Prostate gland (tissue), 2 donors: ENCODE data around the gene SERPINB2. TPM values are rescaled to one million over a fixed set of nuclear protein-coding genes. Genes with fewer than 3 reads are reported as not detected.

ENCODE experiments used
- DNase-seq: peaks from one replicate; pipeline ENCODE4 v3.0.0-alpha.2; 2019; ENCODE audit warnings: low spot score
- H3K27ac ChIP-seq, 2 donors: fragments of 200-600 bp; sonication (generic); 2 replicates each; pipeline ENCODE4 v1.5.1; 2017 to 2019
- H3K27me3 ChIP-seq: fragments of 200-600 bp; sonication (generic); replicated peaks from 2 replicates; pipeline ENCODE4 v1.5.1; 2019; ENCODE audit not compliant: insufficient read depth
- H3K36me3 ChIP-seq, 2 donors: fragments of 200-600 bp; sonication (generic); 1 replicate in 1 of 2; 2 replicates in 1 of 2; pipeline versions ENCODE4 v1.5.1 to v1.8.1; 2017 to 2019
- H3K4me1 ChIP-seq: fragments of 200-600 bp; sonication (generic); replicated peaks from 2 replicates; pipeline ENCODE4 v1.5.1; 2019
- H3K4me3 ChIP-seq, 2 donors: fragments of 200-600 bp; sonication (generic); 2 replicates each; pipeline ENCODE4 v1.5.1; 2017 to 2019
- H3K9me3 ChIP-seq: fragments of 200-600 bp; sonication (generic); 2 replicates; pipeline ENCODE4 v1.5.1; 2017
- CTCF ChIP-seq, 4 experiments: fragments of 200-600 bp in 2 of 4; fragments of 450-650 bp in 2 of 4; sonication (generic) in 2 of 4; IDR thresholded peaks; 1 replicate in 3 of 4; 2 replicates in 1 of 4; pipeline ENCODE4 v1.5.1; 2016 to 2019; ENCODE audit warnings: antibody characterized with exemption in 4 of 4, mild to moderate bottlenecking in 2 of 4, moderate library complexity in 2 of 4
- POLR2A ChIP-seq: fragments of 450-650 bp; IDR thresholded peaks from one replicate; pipeline ENCODE4 v1.6.1; 2016; ENCODE audit warnings: antibody characterized with exemption, mild to moderate bottlenecking
- POLR2AphosphoS5 ChIP-seq: sonication (generic); formaldehyde crosslinking; IDR thresholded peaks from one replicate; pipeline ENCODE4 v1.6.1; 2017; ENCODE audit warnings: antibody characterized with exemption
- WGBS: methylation state at CpG from one replicate; pipeline ENCODE4 v1.1.5; 2018; 5-methylcytosine and 5-hydroxymethylcytosine counted together
- intact Hi-C: fragments of 100-400 bp; cut with DNase I; formaldehyde crosslinking; loops from one replicate; pipeline ENCODE4 v1.14.2; 2022
- total RNA-seq, 2 donors: library from RNA; depleted of rRNA; stranded (reverse); fragments of >200 nt; gene quantifications; one replicate each; pipeline ENCODE4 v1.1.0, GENCODE V29; 2016

SERPINB2 gene
- total RNA-seq, 2 donors from 2014 or later: 0.18 to 0.62 TPM

- no peak for DNase-seq
- 100% methylated on average over 1 of the region's 1 CpG for WGBS
- intact Hi-C loops: no loop called here
- TF ChIP-seq POLR2AphosphoS5: no peak
- Histone ChIP-seq H3K27ac (no peak overlapping the region), H3K4me3 (no peak overlapping the region), H3K27me3 (no peaks in the 10 kb centered on the region), H3K36me3 (no peaks in the 10 kb centered on the region), H3K4me1 (no peaks in the 10 kb centered on the region), H3K9me3 (no peaks in the 10 kb centered on the region)
Observed at GRCh38 chr18:63903851-63904570, 16.5 kb downstream of the SERPINB2 start.

GRCh38 chr18:63904694-63905093 lies 17.2 kb downstream of the SERPINB2 start:
- no peak overlapping the region for H3K27ac ChIP-seq
- no peak for DNase-seq
- no peak for TF ChIP-seq CTCF (IDR thresholded peaks at IDR 0.05)
- TF ChIP-seq POLR2AphosphoS5: no peak
- no peak for TF ChIP-seq POLR2A
- H3K27me3 ChIP-seq: no peaks in the 10 kb centered on the region
- H3K36me3 ChIP-seq: no peaks in the 10 kb centered on the region
- no peaks in the 10 kb centered on the region for H3K9me3 ChIP-seq
- H3K4me1 ChIP-seq: no peaks in the 10 kb centered on the region
- WGBS: 22% methylated on average over 1 of the region's 1 CpG
- no peak overlapping the region for H3K4me3 ChIP-seq
- intact Hi-C loops: no loop called here

- H3K27me3 ChIP-seq: no peaks in the 10 kb centered on the region
- H3K9me3 ChIP-seq: no peaks in the 10 kb centered on the region
- intact Hi-C loops: no loop called here
- H3K4me1 ChIP-seq: no peaks in the 10 kb centered on the region
- no peak overlapping the region for H3K4me3 ChIP-seq
- 94% methylated on average over 2 of the region's 2 CpGs for WGBS
- no peaks in the 10 kb centered on the region for H3K36me3 ChIP-seq
- no peak overlapping the region for H3K27ac ChIP-seq
- TF ChIP-seq CTCF (IDR thresholded peaks at IDR 0.05): no peak
- no peak for TF ChIP-seq POLR2AphosphoS5
- TF ChIP-seq POLR2A: no peak
- no peak for DNase-seq
Observed at GRCh38 chr18:63905361-63905760, 17.9 kb downstream of the SERPINB2 start.

- Histone ChIP-seq H3K4me3 (no peak overlapping the region), H3K4me1 (no peaks in the 10 kb centered on the region), H3K9me3 (no peaks in the 10 kb centered on the region), H3K27ac (no peak overlapping the region), H3K36me3 (no peaks in the 10 kb centered on the region), H3K27me3 (no peaks in the 10 kb centered on the region)
- intact Hi-C loops: no loop called here
- TF ChIP-seq CTCF (IDR thresholded peaks at IDR 0.05) (no peak), POLR2A (no peak), POLR2AphosphoS5 (no peak)
- WGBS: 96% methylated on average over 1 of the region's 1 CpG
- no peak for DNase-seq
Observed at GRCh38 chr18:63906056-63906455, 18.6 kb downstream of the SERPINB2 start.

GRCh38 chr18:63907664-63908063 lies 20.2 kb downstream of the SERPINB2 start, which contains the start of gene SERPINB10:
Gene SERPINB10 (plus strand): TSS chr18:63907958. CDS start chr18:63915511, 7,553 bp downstream.
- H3K4me1 ChIP-seq: no peaks in the 10 kb centered on the region
- H3K4me3 ChIP-seq: no peak within 1 kb of the TSS
- H3K9me3 ChIP-seq: no peaks in the 10 kb centered on the region
- no peaks in the 10 kb centered on the region for H3K36me3 ChIP-seq
- H3K27me3 ChIP-seq: no peaks in the 10 kb centered on the region
- intact Hi-C loops: no loop called here
- TF ChIP-seq CTCF (IDR thresholded peaks at IDR 0.05): no peak
- TF ChIP-seq POLR2A: no peak
- TF ChIP-seq POLR2AphosphoS5: no peak
- DNase-seq: no peak
- no peak within 1 kb of the TSS for H3K27ac ChIP-seq
